HCT116 (cell line): Measurements from ENCODE around the gene LMO7. TPM values are rescaled to one million over a fixed set of nuclear protein-coding genes. Genes with fewer than 3 reads are reported as not detected.

Experiments
- ATAC-seq: fragments of 200-7000 bp; cut with Tn5 transposase; 2 replicates; pipeline ENCODE4 v1.9.1; 2020; ENCODE audit warnings: mild to moderate bottlenecking, moderate library complexity
- BruUV-seq: library from RNA; stranded (reverse); fragments of 400-500 nt; replicated peaks from 2 replicates; lab custom pipeline; 2021; lab: Mats Ljungman, UMichigan
- CTCF ChIA-PET: fragments of 300-600 bp; sonication (Branson Sonifier 250); formaldehyde crosslinking; loops from one replicate; lab custom pipeline; 2021; ENCODE audit warnings: antibody characterized with exemption; lab: Charles Lee
- POLR2A ChIA-PET: fragments of 300-600, 350-600 bp; sonication (Branson Sonifier 250); formaldehyde crosslinking; loops from one replicate; lab custom pipeline; 2021; ENCODE audit warnings: antibody characterized with exemption; lab: Charles Lee
- RAD21 ChIA-PET, 2 experiments: fragments of 300-600 bp; sonication (Branson Sonifier 250); formaldehyde crosslinking; loops; one replicate each; lab custom pipeline; 2023; ENCODE audit warnings: low total read pairs in 2 of 2; ENCODE audit not compliant: uncharacterized antibody in 2 of 2, unreplicated experiment in 2 of 2, low non-redundant PET in 1 of 2; lab: Charles Lee
- DNase-seq: peaks from one replicate; pipeline ENCODE4 v3.0.0-alpha.2; 2010; ENCODE audit warnings: low read depth, low spot score
- H2AFZ ChIP-seq: fragments of 200-600 bp; shearing (Covaris generic), sonication (generic); 2 replicates; pipeline ENCODE4 v1.6.1; 2017; ENCODE audit warnings: low read depth, mixed run types, mixed read lengths, antibody characterized with exemption, low read length; ENCODE audit not compliant: poor library complexity, severe bottlenecking
- H3K27ac ChIP-seq: 2 replicates; pipeline ENCODE4 v1.5.1; 2012; ENCODE audit warnings: low read depth, low read length
- H3K27me3 ChIP-seq: fragments of 200-600 bp; sonication (generic); 2 replicates; pipeline ENCODE4 v1.6.1; 2016; ENCODE audit warnings: mixed run types, low read length, mixed read lengths; ENCODE audit not compliant: insufficient read depth
- H3K36me3 ChIP-seq, 2 experiments: fragments of 200-500 bp in 1 of 2; fragments of 200-600 bp in 1 of 2; sonication (Bioruptor generic) in 1 of 2; sonication (generic) in 1 of 2; 2 replicates each; pipeline versions ENCODE4 v1.5.1 to v1.6.1; 2014 to 2016; ENCODE audit warnings: low read length in 2 of 2, inconsistent platforms in 1 of 2, mixed read lengths in 1 of 2, mixed run types in 1 of 2; ENCODE audit not compliant: insufficient read depth in 2 of 2, control insufficient read depth in 1 of 2
- H3K4me1 ChIP-seq, 2 experiments: fragments of 200-600 bp in 1 of 2; sonication (generic) in 1 of 2; 2 replicates each; pipeline versions ENCODE4 v1.5.1 to v1.6.1; 2012 to 2017; ENCODE audit warnings: low read length in 2 of 2, inconsistent platforms in 1 of 2, mild to moderate bottlenecking in 1 of 2, mixed read lengths in 1 of 2, mixed run types in 1 of 2, moderate library complexity in 1 of 2; ENCODE audit not compliant: insufficient read depth in 2 of 2, control insufficient read depth in 1 of 2
- H3K4me2 ChIP-seq: fragments of 200-600 bp; sonication (generic); 2 replicates; pipeline ENCODE4 v1.6.1; 2017; ENCODE audit warnings: mixed run types, low read length, mixed read lengths
- H3K4me3 ChIP-seq, 2 experiments: fragments of 200-600 bp in 1 of 2; sonication (generic) in 1 of 2; replicated peaks in 1 of 2; 2 replicates each; pipeline ENCODE4 v1.5.1; 2011 to 2016; ENCODE audit warnings: low read length in 2 of 2, control low read depth in 1 of 2, low read depth in 1 of 2, mild to moderate bottlenecking in 1 of 2, mixed read lengths in 1 of 2, mixed run types in 1 of 2
- H3K79me2 ChIP-seq: fragments of 200-600 bp; sonication (generic); 2 replicates; pipeline ENCODE4 v1.6.1; 2017; ENCODE audit warnings: mild to moderate bottlenecking, mixed run types, low read length, moderate library complexity, mixed read lengths; ENCODE audit not compliant: insufficient read depth
- H3K9ac ChIP-seq: fragments of 200-600 bp; sonication (generic); 2 replicates; pipeline ENCODE4 v1.6.1; 2016; ENCODE audit warnings: low read length, mixed read lengths
- H3K9me2 ChIP-seq: fragments of 200-600 bp; sonication (generic), shearing (Covaris generic); 2 replicates; pipeline ENCODE4 v1.6.1; 2017; ENCODE audit warnings: mixed run types, mild to moderate bottlenecking, moderate library complexity; ENCODE audit not compliant: insufficient read depth
- H3K9me3 ChIP-seq, 2 experiments: fragments of 200-500 bp in 1 of 2; fragments of 200-600 bp in 1 of 2; sonication (Bioruptor generic) in 1 of 2; sonication (generic) in 1 of 2; 2 replicates each; pipeline ENCODE4 v1.6.1; 2014 to 2017; ENCODE audit warnings: low read length in 2 of 2, mixed read lengths in 2 of 2, inconsistent platforms in 1 of 2, low read depth in 1 of 2, mild to moderate bottlenecking in 1 of 2, mixed run types in 1 of 2, moderate library complexity in 1 of 2; ENCODE audit not compliant: control insufficient read depth in 1 of 2, insufficient read depth in 1 of 2
- H4K20me1 ChIP-seq: fragments of 200-600 bp; sonication (generic), shearing (Covaris generic); 2 replicates; pipeline ENCODE4 v1.6.1; 2017; ENCODE audit warnings: mixed run types, mild to moderate bottlenecking, moderate library complexity; ENCODE audit not compliant: insufficient read depth
- CBX3 ChIP-seq: IDR thresholded peaks from 2 replicates; pipeline ENCODE4 v1.6.1; 2012; ENCODE audit warnings: low read depth
- CTCF ChIP-seq, 3 experiments: fragments of 200-600 bp in 1 of 3; sonication (generic) in 1 of 3; IDR thresholded peaks in 2 of 3; conservative IDR thresholded peaks in 1 of 3; 2 replicates each; pipeline ENCODE4 v1.5.1; 2012 to 2017; ENCODE audit warnings: low read depth in 2 of 3, low read length in 2 of 3, antibody characterized with exemption in 1 of 3, borderline replicate concordance in 1 of 3, control low read depth in 1 of 3, mild to moderate bottlenecking in 1 of 3, mixed read lengths in 1 of 3, mixed run types in 1 of 3, moderate library complexity in 1 of 3; ENCODE audit not compliant: insufficient read depth in 1 of 3
- EGR1 ChIP-seq: IDR thresholded peaks from 2 replicates; pipeline ENCODE4 v1.6.1; 2012; ENCODE audit warnings: low read depth
- ELF1 ChIP-seq: IDR thresholded peaks from 2 replicates; pipeline ENCODE4 v1.6.1; 2012; ENCODE audit warnings: low read depth, borderline replicate concordance
- EZH2 ChIP-seq: fragments of 200-600 bp; sonication (generic); IDR thresholded peaks from 2 replicates; pipeline ENCODE4 v1.6.1; 2017; ENCODE audit warnings: antibody characterized with exemption, mixed run types
- FOSL1 ChIP-seq: IDR thresholded peaks from 2 replicates; pipeline ENCODE4 v1.6.1; 2012; ENCODE audit warnings: low read depth
- JUND ChIP-seq: IDR thresholded peaks from 2 replicates; pipeline ENCODE4 v1.6.1; 2012
- POLR2A ChIP-seq: IDR thresholded peaks from 2 replicates; pipeline ENCODE4 v1.7.0; 2011; ENCODE audit warnings: borderline replicate concordance; ENCODE audit not compliant: insufficient read depth, insufficient read length; ENCODE audit errors: extremely low read depth
- POLR2AphosphoS5 ChIP-seq: IDR thresholded peaks from 2 replicates; pipeline ENCODE4 v1.6.1; 2011; ENCODE audit warnings: mild to moderate bottlenecking, low read depth, low read length, moderate library complexity
- RAD21 ChIP-seq: IDR thresholded peaks from 2 replicates; pipeline ENCODE4 v1.6.1; 2012; ENCODE audit warnings: low read depth, mild to moderate bottlenecking
- REST ChIP-seq: IDR thresholded peaks from 2 replicates; pipeline ENCODE4 v1.6.1; 2012; ENCODE audit warnings: low read depth
- SRF ChIP-seq: IDR thresholded peaks from 2 replicates; pipeline ENCODE4 v1.6.1; 2012; ENCODE audit warnings: low read depth
- TCF7L2 ChIP-seq: IDR thresholded peaks from 2 replicates; pipeline ENCODE4 v1.7.0; 2011; ENCODE audit warnings: borderline replicate concordance, inconsistent platforms; ENCODE audit not compliant: insufficient read depth, insufficient read length; ENCODE audit errors: extremely low read depth
- YY1 ChIP-seq: IDR thresholded peaks from 2 replicates; pipeline ENCODE4 v1.6.1; 2011; ENCODE audit warnings: low read length, low read depth, moderate library complexity, mild to moderate bottlenecking; ENCODE audit not compliant: insufficient replicate concordance; ENCODE audit errors: extremely low read depth
- ZBTB33 ChIP-seq: IDR thresholded peaks from 2 replicates; pipeline ENCODE4 v1.6.1; 2011; ENCODE audit warnings: mild to moderate bottlenecking, low read length, moderate library complexity; ENCODE audit not compliant: insufficient replicate concordance; ENCODE audit errors: extremely low read depth
- ZFX ChIP-seq: fragments of 450-650 bp; IDR thresholded peaks from 2 replicates; pipeline ENCODE4 v1.6.1; 2017
- intact Hi-C: fragments of 100-400 bp; cut with micrococcal nuclease; formaldehyde crosslinking; loops from 2 replicates; pipeline ENCODE4 v1.10.0; 2022
- total RNA-seq: library from RNA; stranded (reverse); gene quantifications from one replicate; pipeline ENCODE4 v1.2.1, GENCODE V29; 2021; ENCODE audit not compliant: unreplicated experiment

Gene LMO7
- total RNA-seq, 1 experiment from 2014 or later: 8.1 TPM

DNA sequence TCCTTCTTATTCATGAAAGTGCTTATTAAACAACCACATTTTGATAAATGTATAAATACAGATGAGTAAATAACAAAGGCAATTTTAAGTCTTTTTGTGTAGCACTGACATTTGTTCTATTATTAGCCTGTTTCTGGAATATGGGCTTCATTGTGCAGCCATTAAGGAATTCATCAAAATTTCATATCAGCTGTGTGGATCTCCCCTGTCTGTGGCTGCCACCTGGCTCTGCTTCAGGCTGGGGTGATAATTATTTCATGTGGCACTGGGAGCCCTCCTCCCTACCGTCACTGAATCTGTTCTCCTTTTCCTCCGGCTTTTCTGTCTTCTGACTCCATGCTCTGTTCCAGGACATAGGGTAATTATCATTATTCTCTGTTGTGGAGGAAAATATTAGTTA, 57.1 kb downstream of the LMO7 start (continued):
- TF ChIP-seq ZBTB33 (no peak), EZH2 (no peak), ELF1 (no peak)

DNA sequence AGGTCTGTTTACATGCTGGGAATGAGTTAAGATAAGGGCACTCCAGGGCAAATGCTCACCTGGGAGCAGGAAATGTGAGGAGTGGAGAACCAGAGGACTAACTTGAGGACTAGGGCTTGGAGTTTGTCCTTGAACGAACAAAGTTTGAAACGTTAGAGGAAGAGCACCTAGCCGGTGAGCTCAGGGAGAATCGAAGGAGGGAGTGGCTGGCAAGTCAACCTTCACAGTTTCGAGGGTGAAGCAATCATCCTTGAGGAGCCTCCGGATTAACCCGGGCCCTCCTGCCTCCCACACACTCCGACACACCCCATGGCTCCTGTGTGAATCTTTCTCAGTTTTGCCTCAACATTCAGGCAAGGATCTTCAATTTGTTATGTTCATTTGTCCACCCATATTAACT, 58.6 kb downstream of the LMO7 start:
- no peak overlapping the region for H2AFZ ChIP-seq
- ChIA-PET RAD21 (no interaction called here), CTCF (interaction anchor here (1.3 to 3.8 kb wide), 7 partner anchors 10 to 1209 kb away, joined by 5 to 58 read pairs (median 11); no protein-coding TSS in a partner anchor), POLR2A (no interaction called here)
- ATAC-seq: no peak
- no peak overlapping the region for H3K27ac ChIP-seq
- no peaks in the 10 kb centered on the region for H3K79me2 ChIP-seq
- no peak for DNase-seq
- no peaks in the 10 kb centered on the region for H4K20me1 ChIP-seq
- no peaks in the 10 kb centered on the region for H3K27me3 ChIP-seq
- intact Hi-C loops: loop anchor here (1.0 to 5.0 kb wide), 3 partner anchors 106 to 778 kb away; no protein-coding TSS in a partner anchor
- H3K9ac ChIP-seq: no peak overlapping the region
- H3K4me3 ChIP-seq: no peak overlapping the region
- 0 out of 4 replicates have a peak, but pooled peaks cover 0 to 3% of the 10 kb centered on the region in 2 experiments for H3K9me3 ChIP-seq
- BruUV-seq: no TSS peak
- H3K9me2 ChIP-seq: no peaks in the 10 kb centered on the region
- H3K4me1 ChIP-seq: no peaks in the 10 kb centered on the region
- no peak overlapping the region for H3K4me2 ChIP-seq
- H3K36me3 ChIP-seq: no peaks in the 10 kb centered on the region
- TF ChIP-seq CBX3: no peak
- TF ChIP-seq TCF7L2: no peak
- no peak for TF ChIP-seq REST
- no peak for TF ChIP-seq SRF
- no peak for TF ChIP-seq ZFX
- TF ChIP-seq ZBTB33: no peak
- TF ChIP-seq EZH2: no peak
- no peak for TF ChIP-seq RAD21
- TF ChIP-seq JUND: no peak
- TF ChIP-seq CTCF (IDR thresholded peaks at IDR 0.05 in 2 of 3, conservative IDR thresholded peaks at IDR 0.05 in 1 of 3; ENCODE audit: borderline replicate concordance in 1 of 3, insufficient read depth in 1 of 3, low read depth in 2 of 3, low read length in 2 of 3): no peak
- TF ChIP-seq POLR2AphosphoS5: no peak
- no peak for TF ChIP-seq YY1
- TF ChIP-seq POLR2A: no peak
- no peak for TF ChIP-seq EGR1
- no peak for TF ChIP-seq FOSL1
